ENCODE results near the gene NIPAL3. TPM values are rescaled to one million over a fixed set of nuclear protein-coding genes. Genes with fewer than 3 reads are reported as not detected.

Gene NIPAL3
- total and polyA plus RNA-seq, 2 donors (not counting 3 experiments of a cell fraction or from before 2014, with no cell fraction given) = 15.5 to 16.0 TPM

DNA sequence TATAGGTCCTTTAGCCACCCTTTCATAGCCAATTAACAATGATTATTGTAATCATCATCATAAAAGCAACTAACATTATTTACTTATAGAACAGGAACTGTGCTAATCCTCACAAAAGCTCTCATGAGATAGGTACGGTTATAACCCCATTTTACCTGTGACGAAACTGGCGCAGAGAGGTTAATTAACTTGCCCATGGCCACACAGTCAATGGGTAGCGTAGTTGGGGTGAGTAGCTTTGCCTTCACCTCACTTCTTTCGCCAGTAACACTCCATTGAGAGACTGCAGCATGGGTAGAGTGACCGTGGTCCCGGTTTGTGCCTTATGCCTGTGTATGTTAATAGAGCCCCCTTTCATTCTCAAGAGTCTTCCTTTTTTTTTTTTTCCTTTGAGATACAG is 10.3 kb downstream of the NIPAL3 start:
- dilution Hi-C loops (cut with MboI; ENCODE audit: extremely low pct_ligation_motif_present, low sequenced_read_pairs) = no loop called here
- Histone ChIP-seq H4K20me1 (replicated peaks; ENCODE audit: control insufficient read depth, extremely low read depth, insufficient read depth, low read length) (no peaks in the 10 kb centered on the region), H3K9ac (replicated peaks; ENCODE audit: extremely low read depth, insufficient read depth, low read length) (no peak overlapping the region), H3K79me2 (ENCODE audit: control insufficient read depth, insufficient read depth, low read length) (no peaks in the 10 kb centered on the region), H3K4me2 (ENCODE audit: insufficient read depth, low read length) (no peak overlapping the region), H2AFZ (ENCODE audit: low read depth, low read length) (no peak overlapping the region), H3K36me3 (ENCODE audit: control insufficient read depth in 2 of 2, extremely low read depth in 1 of 2, insufficient read depth in 2 of 2, low read length in 2 of 2) (peaks cover 0 to 3% of the 10 kb centered on the region in 2 experiments), H3K4me3 (replicated peaks in 1 of 3; ENCODE audit: insufficient read depth in 1 of 3, low read depth in 1 of 3, low read length in 3 of 3) (no peak overlapping the region), H3K9me1 (replicated peaks; ENCODE audit: control insufficient read depth, extremely low read depth, insufficient read depth, low read length) (no peaks in the 10 kb centered on the region), H3K4me1 (ENCODE audit: control insufficient read depth, extremely low read depth, insufficient read depth, low read length) (no peaks in the 10 kb centered on the region), H3K27ac (ENCODE audit: insufficient read depth, low read depth, low read length) (no peak overlapping the region), H3K9me3 (replicated peaks; ENCODE audit: control insufficient read depth, insufficient read depth, low read length) (no peaks in the 10 kb centered on the region), H3K27me3 (ENCODE audit: control insufficient read depth in 2 of 2, insufficient read depth in 2 of 2, low read length in 2 of 2) (no peaks in the 10 kb centered on the region)
- FAIRE-seq (no peak), DNase-seq (ENCODE audit: low read depth, low spot score) (no peak)
- intact Hi-C loops (cut with micrococcal nuclease) = no loop called here
- CTCF ChIA-PET = interaction anchor here (1.8 kb wide), 1 partner anchor 11 kb away, joined by 6 read pairs; the partner anchor contains the start of gene NIPAL3
- no TSS peak for BruUV-seq (replicated peaks)
- no peak for TF ChIP-seq MYC (IDR thresholded peaks at IDR 0.05; ENCODE audit: low read depth, low read length)
- TF ChIP-seq EZH2 (IDR thresholded peaks at IDR 0.05; ENCODE audit: borderline replicate concordance, low read depth, low read length, severe bottlenecking) = no peak
- no peak for TF ChIP-seq POLR2A (IDR thresholded peaks at IDR 0.05; ENCODE audit: low read depth, low read length)
- no peak for TF ChIP-seq FOS (IDR thresholded peaks at IDR 0.05; ENCODE audit: borderline replicate concordance, insufficient read depth, low read length)
- no peak for TF ChIP-seq POLR2AphosphoS5 (IDR thresholded peaks at IDR 0.05; ENCODE audit: insufficient read depth, low read depth, low read length)
- TF ChIP-seq GATA2 (IDR thresholded peaks at IDR 0.05; ENCODE audit: insufficient read depth, insufficient read length, low read depth, low read length) = no peak
- no peak for TF ChIP-seq JUN (IDR thresholded peaks at IDR 0.05; ENCODE audit: borderline replicate concordance, insufficient read depth, insufficient read length, low read depth)
- TF ChIP-seq, protein P1, sequence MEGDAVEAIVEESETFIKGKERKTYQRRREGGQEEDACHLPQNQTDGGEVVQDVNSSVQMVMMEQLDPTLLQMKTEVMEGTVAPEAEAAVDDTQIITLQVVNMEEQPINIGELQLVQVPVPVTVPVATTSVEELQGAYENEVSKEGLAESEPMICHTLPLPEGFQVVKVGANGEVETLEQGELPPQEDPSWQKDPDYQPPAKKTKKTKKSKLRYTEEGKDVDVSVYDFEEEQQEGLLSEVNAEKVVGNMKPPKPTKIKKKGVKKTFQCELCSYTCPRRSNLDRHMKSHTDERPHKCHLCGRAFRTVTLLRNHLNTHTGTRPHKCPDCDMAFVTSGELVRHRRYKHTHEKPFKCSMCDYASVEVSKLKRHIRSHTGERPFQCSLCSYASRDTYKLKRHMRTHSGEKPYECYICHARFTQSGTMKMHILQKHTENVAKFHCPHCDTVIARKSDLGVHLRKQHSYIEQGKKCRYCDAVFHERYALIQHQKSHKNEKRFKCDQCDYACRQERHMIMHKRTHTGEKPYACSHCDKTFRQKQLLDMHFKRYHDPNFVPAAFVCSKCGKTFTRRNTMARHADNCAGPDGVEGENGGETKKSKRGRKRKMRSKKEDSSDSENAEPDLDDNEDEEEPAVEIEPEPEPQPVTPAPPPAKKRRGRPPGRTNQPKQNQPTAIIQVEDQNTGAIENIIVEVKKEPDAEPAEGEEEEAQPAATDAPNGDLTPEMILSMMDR (IDR thresholded peaks at IDR 0.05; ENCODE audit: extremely low read depth in 1 of 2, insufficient read depth in 1 of 2, low read depth in 1 of 2, low read length in 2 of 2) = no peak
- TF ChIP-seq, protein P2, sequence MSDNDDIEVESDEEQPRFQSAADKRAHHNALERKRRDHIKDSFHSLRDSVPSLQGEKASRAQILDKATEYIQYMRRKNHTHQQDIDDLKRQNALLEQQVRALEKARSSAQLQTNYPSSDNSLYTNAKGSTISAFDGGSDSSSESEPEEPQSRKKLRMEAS (IDR thresholded peaks at IDR 0.05; ENCODE audit: insufficient read depth, insufficient read length) = no peak
- POLR2A ChIA-PET = no interaction called here
